ENCODE results near the gene SOCS7. TPM values are rescaled to one million over a fixed set of nuclear protein-coding genes. Genes with fewer than 3 reads are reported as not detected.
A peak's percentile ranks its signal among the peaks of the same experiment; 100 is the strongest.

Gene SOCS7
- total RNA-seq, 1 donor from 2014 or later: 17.8 TPM

GRCh38 chr17:38353086-38353604 is 1.5 kb downstream of the SOCS7 start:
- Mint-ChIP-seq H3K4me1 (peaks cover 61% of the 10 kb centered on the region), H3K9me3 (no peaks in the 10 kb centered on the region), H3K27ac (no peak overlapping the region), H3K4me3 (peak overlapping the region; percentile 90), H3K36me3 (peaks cover 3% of the 10 kb centered on the region), H3K27me3 (ENCODE audit: insufficient read depth, low read depth) (no peaks in the 10 kb centered on the region)
- Histone ChIP-seq H3K9me3 (ENCODE audit: low read depth) (no peaks in the 10 kb centered on the region), H3K27ac (no peak overlapping the region), H3K9ac (peak overlapping the region; percentile 78), H3K79me2 (ENCODE audit: low read depth) (peaks cover 61% of the 10 kb centered on the region), H3F3A (ENCODE audit: low read depth) (peaks cover 29% of the 10 kb centered on the region), H3K27me3 (no peaks in the 10 kb centered on the region), H2AFZ (replicated peaks) (no peak overlapping the region), H3K4me1 (peaks cover 39% of the 10 kb centered on the region), H3K4me2 (peak overlapping the region; percentile 95), H3K36me3 (no peaks in the 10 kb centered on the region), H3K4me3 (peak overlapping the region; percentile 88), H4K20me1 (ENCODE audit: low read depth) (peaks cover 56% of the 10 kb centered on the region)
- no peak for TF ChIP-seq EZH2phosphoT487 (IDR thresholded peaks at IDR 0.05)
- no peak for TF ChIP-seq CTCF (IDR thresholded peaks at IDR 0.05)
- no peak for TF ChIP-seq EZH2 (IDR thresholded peaks at IDR 0.05)
- DNase-seq (ENCODE audit: low spot score): no peak

- Mint-ChIP-seq H3K9me3 (no peaks in the 10 kb centered on the region), H3K27ac (no peak overlapping the region), H3K4me3 (peak overlapping the region; percentile 90), H3K36me3 (peaks cover 3% of the 10 kb centered on the region), H3K4me1 (peaks cover 65% of the 10 kb centered on the region), H3K27me3 (ENCODE audit: insufficient read depth, low read depth) (no peaks in the 10 kb centered on the region)
- no peak for DNase-seq (ENCODE audit: low spot score)
- Histone ChIP-seq H3K4me2 (peak overlapping the region; percentile 95), H3K4me3 (peak overlapping the region; percentile 88), H3F3A (ENCODE audit: low read depth) (peaks cover 28% of the 10 kb centered on the region), H3K36me3 (no peaks in the 10 kb centered on the region), H2AFZ (replicated peaks) (no peak overlapping the region), H3K9ac (no peak overlapping the region), H3K27me3 (no peaks in the 10 kb centered on the region), H4K20me1 (ENCODE audit: low read depth) (peaks cover 62% of the 10 kb centered on the region), H3K9me3 (ENCODE audit: low read depth) (no peaks in the 10 kb centered on the region), H3K79me2 (ENCODE audit: low read depth) (peaks cover 66% of the 10 kb centered on the region), H3K4me1 (peaks cover 44% of the 10 kb centered on the region), H3K27ac (no peak overlapping the region)
- no peak for TF ChIP-seq EZH2 (IDR thresholded peaks at IDR 0.05)
- no peak for TF ChIP-seq EZH2phosphoT487 (IDR thresholded peaks at IDR 0.05)
- TF ChIP-seq CTCF (IDR thresholded peaks at IDR 0.05): no peak
Observed at GRCh38 chr17:38353668-38354067, 2.0 kb downstream of the SOCS7 start.

DNA sequence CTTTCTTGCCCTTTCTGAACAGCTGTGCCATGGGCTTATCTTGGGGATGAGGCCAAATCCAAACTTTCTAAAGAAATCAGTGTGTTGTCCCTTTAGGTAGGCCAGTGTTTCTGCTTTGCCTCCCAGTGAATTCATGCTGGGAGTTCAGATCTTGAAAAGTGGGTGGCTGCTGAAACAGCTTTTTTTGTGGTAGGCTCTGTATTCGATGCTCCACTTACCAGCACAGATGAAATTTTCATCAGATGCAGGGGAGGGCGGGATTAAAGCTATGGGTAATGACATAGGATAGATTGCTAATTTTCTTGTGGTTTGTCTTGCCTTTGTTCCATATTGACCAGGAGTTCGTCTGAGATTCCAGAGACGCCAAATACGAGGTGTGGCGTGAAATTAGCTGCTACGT is 2.8 kb downstream of the SOCS7 start:
- no peak for DNase-seq (ENCODE audit: low spot score)
- Histone ChIP-seq H2AFZ (replicated peaks) (no peak overlapping the region), H3K9me3 (ENCODE audit: low read depth) (no peaks in the 10 kb centered on the region), H3K79me2 (ENCODE audit: low read depth) (peaks cover 74% of the 10 kb centered on the region), H3K4me2 (peak overlapping the region; percentile 95), H3F3A (ENCODE audit: low read depth) (peaks cover 21% of the 10 kb centered on the region), H3K9ac (no peak overlapping the region), H3K27ac (no peak overlapping the region), H3K4me1 (peaks cover 47% of the 10 kb centered on the region), H3K36me3 (no peaks in the 10 kb centered on the region), H3K27me3 (no peaks in the 10 kb centered on the region), H4K20me1 (ENCODE audit: low read depth) (peaks cover 69% of the 10 kb centered on the region), H3K4me3 (peak overlapping the region; percentile 88)
- H3K27ac Mint-ChIP-seq: no peak overlapping the region
- peaks cover 3% of the 10 kb centered on the region for H3K36me3 Mint-ChIP-seq
- TF ChIP-seq CTCF (IDR thresholded peaks at IDR 0.05): no peak
- H3K4me1 Mint-ChIP-seq: peaks cover 67% of the 10 kb centered on the region
- no peaks in the 10 kb centered on the region for H3K9me3 Mint-ChIP-seq
- no peaks in the 10 kb centered on the region for H3K27me3 Mint-ChIP-seq (ENCODE audit: insufficient read depth, low read depth)
- peak overlapping the region; percentile 90 for H3K4me3 Mint-ChIP-seq

All from neural progenitor cell (in vitro differentiated cells).